NT2/D1 (cell line): ENCODE data around the gene USH2A.

Experiments
- DNase-seq: peaks from one replicate; pipeline ENCODE4 v3.0.0-alpha.2; 2011; ENCODE audit warnings: low read depth, low spot score
- H3K27me3 ChIP-seq: 2 replicates; pipeline ENCODE4 v1.6.0; 2011; ENCODE audit warnings: mild to moderate bottlenecking; ENCODE audit not compliant: insufficient read length, insufficient read depth
- H3K36me3 ChIP-seq: 2 replicates; pipeline ENCODE4 v1.6.1; 2011; ENCODE audit warnings: mild to moderate bottlenecking, low read length, mixed read lengths; ENCODE audit not compliant: insufficient read depth, insufficient read length
- H3K4me1 ChIP-seq: 2 replicates; pipeline ENCODE4 v1.5.1; 2011; ENCODE audit not compliant: insufficient read depth, insufficient read length
- H3K4me3 ChIP-seq: 2 replicates; pipeline ENCODE4 v1.5.1; 2011; ENCODE audit warnings: low read depth; ENCODE audit not compliant: insufficient read length
- H3K9ac ChIP-seq: 2 replicates; pipeline ENCODE4 v1.6.0; 2011; ENCODE audit warnings: low read depth; ENCODE audit not compliant: insufficient read length
- H3K9me3 ChIP-seq: 2 replicates; pipeline ENCODE4 v1.5.1; 2011; ENCODE audit warnings: mild to moderate bottlenecking, low read length; ENCODE audit not compliant: insufficient read depth
- SUZ12 ChIP-seq: IDR thresholded peaks from 2 replicates; pipeline ENCODE4 v1.6.1; 2011; ENCODE audit not compliant: insufficient read length, insufficient read depth; ENCODE audit errors: extremely low read depth
- YY1 ChIP-seq: IDR thresholded peaks from 2 replicates; pipeline ENCODE4 v1.6.1; 2011; ENCODE audit not compliant: insufficient read length, insufficient read depth
- ZNF274 ChIP-seq: IDR thresholded peaks from 2 replicates; pipeline ENCODE4 v1.6.1; 2011; ENCODE audit warnings: mild to moderate bottlenecking, low read depth, low read length

The USH2A gene

GRCh38 chr1:216310776-216311175, 112.5 kb downstream of the USH2A start:
- no peaks in the 10 kb centered on the region for H3K9me3 ChIP-seq
- H3K4me3 ChIP-seq = no peak overlapping the region
- H3K36me3 ChIP-seq = no peaks in the 10 kb centered on the region
- no peak for TF ChIP-seq ZNF274
- TF ChIP-seq YY1 = no peak
- no peak for TF ChIP-seq SUZ12
- peak; percentile 84 for DNase-seq
- no peaks in the 10 kb centered on the region for H3K27me3 ChIP-seq
- H3K9ac ChIP-seq = no peak overlapping the region
- H3K4me1 ChIP-seq = no peaks in the 10 kb centered on the region

GRCh38 chr1:216306830-216307229, 116.4 kb downstream of the USH2A start:
- H3K36me3 ChIP-seq = no peaks in the 10 kb centered on the region
- H3K9me3 ChIP-seq = no peaks in the 10 kb centered on the region
- TF ChIP-seq YY1 = no peak
- no peak for TF ChIP-seq SUZ12
- no peak for TF ChIP-seq ZNF274
- H3K4me1 ChIP-seq = no peaks in the 10 kb centered on the region
- H3K9ac ChIP-seq = no peak overlapping the region
- no peak overlapping the region for H3K4me3 ChIP-seq
- H3K27me3 ChIP-seq = no peaks in the 10 kb centered on the region
- DNase-seq = no peak

GRCh38 chr1:216303690-216304089, 119.6 kb downstream of the USH2A start:
- no peak for DNase-seq
- Histone ChIP-seq H3K9ac (no peak overlapping the region), H3K27me3 (no peaks in the 10 kb centered on the region), H3K4me3 (no peak overlapping the region), H3K9me3 (no peaks in the 10 kb centered on the region), H3K4me1 (no peaks in the 10 kb centered on the region), H3K36me3 (no peaks in the 10 kb centered on the region)
- TF ChIP-seq ZNF274 (no peak), YY1 (no peak), SUZ12 (no peak)

DNA sequence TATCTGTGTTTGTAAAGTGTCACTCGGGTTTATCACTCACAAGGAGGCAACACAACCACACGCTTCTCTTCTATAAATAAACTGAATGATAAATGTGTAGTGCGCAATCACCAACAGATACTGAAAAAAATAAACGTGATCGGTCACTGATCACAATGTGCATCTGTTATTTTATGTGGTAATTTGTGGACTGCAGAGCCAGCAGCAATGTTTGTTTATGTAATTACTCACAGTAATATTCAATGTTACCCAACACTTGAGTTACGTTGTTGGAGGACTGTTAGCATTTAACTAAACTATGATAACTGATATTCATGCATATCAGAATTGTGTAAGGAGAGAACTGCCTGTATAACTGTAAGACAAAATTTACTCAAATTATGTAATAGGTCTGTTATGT, 129.6 kb downstream of the USH2A start:
- Histone ChIP-seq H3K9ac (no peak overlapping the region), H3K36me3 (no peaks in the 10 kb centered on the region)

DNA sequence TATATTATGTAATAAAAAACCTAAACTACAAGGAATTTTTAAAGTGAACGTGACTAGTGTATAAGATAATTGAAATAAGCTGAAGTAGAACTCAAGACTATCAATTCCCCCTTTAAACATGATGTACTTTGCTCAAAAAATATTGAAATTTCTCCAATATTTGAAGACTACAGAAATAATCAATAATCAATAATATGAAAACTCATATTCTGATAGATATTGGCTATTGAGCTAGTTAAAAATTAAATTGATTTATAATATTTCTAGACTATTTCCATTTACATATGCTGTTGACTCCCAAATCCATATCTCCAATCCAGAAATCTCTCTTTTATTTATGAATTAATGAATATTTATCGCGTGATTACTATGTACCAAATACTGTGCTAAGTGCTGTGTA, 133.2 kb downstream of the USH2A start:
- TF ChIP-seq SUZ12 (no peak), ZNF274 (no peak), YY1 (no peak)
- DNase-seq = no peak
- Histone ChIP-seq H3K36me3 (no peaks in the 10 kb centered on the region), H3K27me3 (no peaks in the 10 kb centered on the region), H3K9me3 (peaks cover 7% of the 10 kb centered on the region; the same call in 1 of the 2 replicates), H3K4me1 (no peaks in the 10 kb centered on the region), H3K4me3 (no peak overlapping the region), H3K9ac (no peak overlapping the region)

More for the DNA sequence above, 129.6 kb downstream of the USH2A start:
- Histone ChIP-seq H3K27me3 (no peaks in the 10 kb centered on the region), H3K4me3 (no peak overlapping the region), H3K9me3 (no peaks in the 10 kb centered on the region), H3K4me1 (no peaks in the 10 kb centered on the region)
- TF ChIP-seq ZNF274 = no peak
- TF ChIP-seq SUZ12 = no peak
- no peak for TF ChIP-seq YY1
- DNase-seq = no peak

DNA sequence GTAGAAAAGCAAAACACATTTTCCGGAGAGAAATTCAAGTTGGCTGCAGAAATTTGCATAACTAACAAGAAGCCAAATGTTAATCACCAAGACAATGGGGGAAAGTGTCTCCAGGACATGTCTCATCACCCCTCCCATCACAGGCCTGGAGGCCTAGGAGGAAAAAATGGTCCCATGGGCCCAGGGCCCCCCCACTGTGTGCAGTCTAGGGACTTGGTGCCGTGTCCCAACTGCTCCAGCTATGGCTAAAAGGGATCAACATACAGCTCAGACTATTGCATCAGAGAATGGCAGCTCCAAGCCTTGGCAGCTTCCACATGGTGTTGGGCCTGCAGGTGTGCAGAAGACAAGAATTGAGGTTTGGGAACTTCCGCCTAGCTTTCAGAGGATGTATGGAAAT, 138.2 kb downstream of the USH2A start:
- no peak for TF ChIP-seq SUZ12
- no peak for TF ChIP-seq ZNF274
- TF ChIP-seq YY1 = no peak
- H3K9me3 ChIP-seq = peaks cover 19% of the 10 kb centered on the region; the same call in 1 of the 2 replicates

GRCh38 chr1:216281757-216282156, 141.5 kb downstream of the USH2A start:
- H3K4me3 ChIP-seq = no peak overlapping the region
- peaks cover 19% of the 10 kb centered on the region; the same call in 1 of the 2 replicates for H3K9me3 ChIP-seq
- TF ChIP-seq YY1 = no peak
- no peak for TF ChIP-seq SUZ12
- no peak for TF ChIP-seq ZNF274
- H3K36me3 ChIP-seq = no peaks in the 10 kb centered on the region
- H3K9ac ChIP-seq = no peak overlapping the region
- H3K4me1 ChIP-seq = no peaks in the 10 kb centered on the region
- H3K27me3 ChIP-seq = no peaks in the 10 kb centered on the region
- no peak for DNase-seq

More for the DNA sequence above, 138.2 kb downstream of the USH2A start:
- H3K36me3 ChIP-seq = no peaks in the 10 kb centered on the region
- no peak overlapping the region for H3K9ac ChIP-seq
- no peak for DNase-seq
- H3K4me3 ChIP-seq = no peak overlapping the region
- no peaks in the 10 kb centered on the region for H3K27me3 ChIP-seq
- no peaks in the 10 kb centered on the region for H3K4me1 ChIP-seq
